Astrocyte (in vitro differentiated cells and primary cell): Measurements from ENCODE around the gene ATXN1.
"Not testable (repeated sequence)": the region's sequence is repeated elsewhere in the genome, so short reads cannot be mapped to it uniquely, and the experiment has no call there.

ENCODE experiments used
- EZH2 ChIP-seq: IDR thresholded peaks from 2 replicates; pipeline ENCODE4 v1.6.1; 2012; ENCODE audit warnings: mild to moderate bottlenecking, low read length, inconsistent platforms; ENCODE audit not compliant: insufficient read depth
- TF ChIP-seq, protein P1 (sequence below): IDR thresholded peaks from 2 replicates; pipeline ENCODE4 v1.5.1; 2011; ENCODE audit warnings: low read depth, mild to moderate bottlenecking, inconsistent platforms, low read length, moderate library complexity; ENCODE audit not compliant: insufficient read depth

DNA sequence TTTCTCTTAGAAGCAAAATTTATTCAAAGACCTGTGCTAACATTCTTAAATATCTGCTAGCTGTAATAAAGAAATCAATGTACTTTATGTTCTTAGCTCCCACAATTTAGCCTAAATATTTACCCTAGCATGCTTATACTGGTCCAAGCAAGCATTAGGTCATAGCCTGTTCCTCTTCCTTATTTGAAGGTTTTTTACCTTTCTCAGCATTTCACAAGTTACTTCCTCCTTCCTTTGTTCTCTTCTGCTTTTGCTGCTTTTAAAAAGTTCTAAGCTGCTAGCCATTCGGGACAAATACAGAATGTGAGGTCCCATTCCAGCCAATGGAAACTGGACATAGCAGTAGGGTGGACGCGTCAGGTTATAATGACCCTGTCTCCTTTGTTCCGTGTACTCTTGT, 354.7 kb downstream of the ATXN1 start:
- not testable (repeated sequence) for TF ChIP-seq EZH2
- TF ChIP-seq, protein P1, sequence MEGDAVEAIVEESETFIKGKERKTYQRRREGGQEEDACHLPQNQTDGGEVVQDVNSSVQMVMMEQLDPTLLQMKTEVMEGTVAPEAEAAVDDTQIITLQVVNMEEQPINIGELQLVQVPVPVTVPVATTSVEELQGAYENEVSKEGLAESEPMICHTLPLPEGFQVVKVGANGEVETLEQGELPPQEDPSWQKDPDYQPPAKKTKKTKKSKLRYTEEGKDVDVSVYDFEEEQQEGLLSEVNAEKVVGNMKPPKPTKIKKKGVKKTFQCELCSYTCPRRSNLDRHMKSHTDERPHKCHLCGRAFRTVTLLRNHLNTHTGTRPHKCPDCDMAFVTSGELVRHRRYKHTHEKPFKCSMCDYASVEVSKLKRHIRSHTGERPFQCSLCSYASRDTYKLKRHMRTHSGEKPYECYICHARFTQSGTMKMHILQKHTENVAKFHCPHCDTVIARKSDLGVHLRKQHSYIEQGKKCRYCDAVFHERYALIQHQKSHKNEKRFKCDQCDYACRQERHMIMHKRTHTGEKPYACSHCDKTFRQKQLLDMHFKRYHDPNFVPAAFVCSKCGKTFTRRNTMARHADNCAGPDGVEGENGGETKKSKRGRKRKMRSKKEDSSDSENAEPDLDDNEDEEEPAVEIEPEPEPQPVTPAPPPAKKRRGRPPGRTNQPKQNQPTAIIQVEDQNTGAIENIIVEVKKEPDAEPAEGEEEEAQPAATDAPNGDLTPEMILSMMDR = not testable (repeated sequence)
